ENCODE results near the gene EPN2.

The EPN2 gene

DNA sequence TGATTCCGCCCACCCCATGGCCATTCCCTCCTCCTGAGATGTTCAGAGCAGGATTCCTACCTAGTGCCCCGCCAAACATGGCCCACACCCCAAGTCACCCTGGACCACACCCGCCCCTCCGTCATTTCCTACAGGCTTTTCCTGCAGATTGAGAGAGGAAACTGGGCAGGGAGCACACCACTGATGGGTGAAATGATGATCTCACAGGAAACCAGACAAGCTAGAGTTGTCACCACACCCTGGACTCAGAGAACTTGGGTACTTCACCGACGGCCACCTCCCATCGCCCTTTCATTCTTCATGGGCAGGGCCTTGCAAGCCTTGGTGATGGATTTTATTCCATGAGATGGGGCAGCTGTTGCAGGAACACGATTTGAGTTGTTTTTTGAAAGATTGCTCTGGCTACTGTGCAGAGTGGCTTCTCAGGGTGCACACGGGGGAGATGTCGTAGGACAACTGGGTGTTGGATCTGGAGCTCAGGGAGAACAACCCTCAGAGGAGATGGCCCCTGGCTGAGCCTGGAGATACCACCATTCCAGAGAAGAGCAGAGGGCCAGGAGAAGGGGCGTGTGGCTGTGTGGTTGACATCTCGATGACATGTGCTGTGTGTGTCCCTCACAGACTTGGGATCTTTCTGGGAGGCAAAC is 132.8 kb downstream of the EPN2 start:
- no peak for DNase-seq

DNA sequence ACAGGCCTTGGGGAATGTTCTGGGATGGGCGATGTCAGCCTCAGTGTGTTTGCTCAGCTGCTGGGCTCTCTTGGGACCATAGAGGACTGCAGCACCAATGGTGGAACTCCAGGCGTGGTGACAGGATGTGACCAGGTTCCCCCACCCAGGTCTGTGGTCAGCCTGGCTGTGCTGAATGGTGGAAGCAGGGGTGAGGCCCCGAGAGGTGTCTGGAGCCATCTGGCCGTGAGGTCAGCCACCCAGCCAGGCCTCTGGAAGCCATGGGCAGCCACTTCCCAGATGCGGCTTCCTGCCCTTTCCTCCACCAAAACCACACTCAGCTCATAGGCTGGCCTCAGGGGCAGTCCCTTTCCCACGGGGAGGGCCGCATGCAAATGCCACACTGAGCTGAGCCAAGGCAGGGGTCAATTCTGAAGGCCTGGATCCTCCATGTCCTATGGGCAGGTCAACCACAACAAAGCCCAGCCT is 133.4 kb downstream of the EPN2 start:
- no peak for DNase-seq

DNA sequence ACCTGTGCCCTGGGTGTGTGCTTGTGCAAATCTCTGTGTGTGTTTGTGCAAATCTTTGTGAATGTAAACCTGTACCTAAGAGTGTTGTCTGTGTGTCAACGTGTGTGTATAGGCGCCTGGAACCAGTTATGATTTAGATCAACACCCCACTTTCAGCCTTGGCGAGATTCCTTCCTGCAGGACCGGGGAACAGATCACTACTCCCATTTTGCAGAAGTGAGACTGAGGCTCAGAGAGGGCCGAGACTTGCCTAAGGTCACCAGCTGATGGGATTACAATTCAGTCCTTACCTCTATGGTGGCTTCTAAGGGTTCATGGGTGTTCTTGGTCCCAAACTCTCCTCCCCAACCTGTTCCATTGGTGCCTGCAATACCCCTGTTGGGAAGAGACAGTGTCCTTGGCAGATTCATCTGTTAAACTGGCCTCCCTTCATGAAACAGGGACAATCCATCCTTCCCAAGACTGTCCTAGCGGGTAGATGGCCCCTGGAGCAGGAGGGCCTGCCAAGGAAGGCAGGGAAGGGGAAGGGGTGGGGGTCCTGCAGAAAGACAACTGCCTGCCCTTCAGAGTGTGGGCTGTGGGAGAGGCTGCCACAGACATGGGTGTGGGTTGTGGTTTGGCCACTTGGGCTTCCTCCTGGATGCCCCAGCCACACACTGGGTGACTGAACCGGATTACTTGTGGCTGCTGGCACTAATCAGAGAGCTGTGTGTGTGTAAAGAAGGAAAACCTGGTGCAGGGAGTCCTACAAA is 134.3 kb downstream of the EPN2 start:
- no peak for DNase-seq

DNA sequence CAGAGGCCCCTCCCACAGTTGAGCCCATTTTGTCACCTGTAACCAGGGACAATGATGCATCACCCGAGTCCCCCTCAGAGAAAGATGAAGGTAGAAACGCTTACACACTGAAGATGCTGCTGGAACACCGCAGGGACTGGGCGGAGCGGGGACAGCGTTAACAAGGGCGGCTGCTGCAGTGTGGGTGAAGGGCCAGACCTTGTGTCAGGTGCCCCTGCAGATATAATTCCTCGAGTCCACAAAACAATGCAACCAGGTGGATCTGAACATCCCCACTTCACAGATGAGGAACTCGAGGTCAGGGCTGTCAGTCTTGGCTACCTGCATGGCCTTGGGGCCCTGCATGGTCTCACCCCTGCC is 134.8 kb downstream of the EPN2 start:
- DNase-seq: no peak

DNA sequence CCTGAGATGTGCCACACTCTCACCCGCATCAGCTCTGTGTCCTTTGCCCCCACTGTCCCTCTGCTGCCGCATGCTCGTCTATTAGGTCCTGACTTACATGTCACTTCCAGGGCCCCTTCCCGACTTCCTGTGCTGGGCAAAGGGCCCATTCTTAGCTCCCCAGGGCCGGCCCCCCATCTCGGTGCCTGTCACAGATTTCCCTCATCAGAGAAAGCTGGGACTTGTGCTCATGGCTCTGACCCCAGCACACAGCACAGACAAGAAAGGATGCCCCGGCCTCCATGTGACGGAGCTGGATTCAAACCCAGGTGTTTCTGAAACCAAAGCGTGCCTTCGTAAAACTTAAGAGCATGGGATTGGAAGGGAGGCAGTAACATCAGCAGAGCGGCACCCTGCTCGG is 135.3 kb downstream of the EPN2 start:
- no peak for DNase-seq

DNA sequence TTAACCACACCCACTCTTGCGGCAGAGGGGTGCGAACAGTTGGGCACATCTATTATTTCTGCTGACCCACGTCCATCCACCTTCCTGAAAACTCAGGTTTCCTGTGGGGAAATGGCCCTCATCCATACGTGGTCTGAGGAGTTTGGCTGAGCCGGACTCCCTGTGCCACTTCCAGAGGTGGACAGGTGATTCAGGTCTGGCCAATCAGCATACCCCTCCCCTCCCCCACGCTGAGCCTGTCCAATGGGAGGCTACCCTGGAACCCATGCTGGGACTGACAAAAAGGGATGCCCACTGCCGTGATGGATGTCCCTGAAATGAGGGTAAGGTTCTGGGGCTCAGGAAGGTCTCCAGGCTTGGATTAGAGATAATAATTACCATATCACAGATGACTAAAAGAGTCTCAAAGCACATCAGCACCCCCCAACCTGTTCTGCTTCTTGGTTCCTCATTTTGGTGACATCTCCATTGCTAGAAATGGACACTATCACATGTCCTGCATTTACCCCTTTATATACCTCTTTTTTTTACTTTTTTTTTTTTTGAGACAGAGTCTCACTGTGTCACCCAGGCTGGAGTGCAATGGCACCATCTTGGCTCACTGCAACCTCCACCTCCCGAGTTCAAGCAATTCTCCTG is 135.8 kb downstream of the EPN2 start:
- peak in 1 of 2 experiments; percentile 1 for DNase-seq

DNA sequence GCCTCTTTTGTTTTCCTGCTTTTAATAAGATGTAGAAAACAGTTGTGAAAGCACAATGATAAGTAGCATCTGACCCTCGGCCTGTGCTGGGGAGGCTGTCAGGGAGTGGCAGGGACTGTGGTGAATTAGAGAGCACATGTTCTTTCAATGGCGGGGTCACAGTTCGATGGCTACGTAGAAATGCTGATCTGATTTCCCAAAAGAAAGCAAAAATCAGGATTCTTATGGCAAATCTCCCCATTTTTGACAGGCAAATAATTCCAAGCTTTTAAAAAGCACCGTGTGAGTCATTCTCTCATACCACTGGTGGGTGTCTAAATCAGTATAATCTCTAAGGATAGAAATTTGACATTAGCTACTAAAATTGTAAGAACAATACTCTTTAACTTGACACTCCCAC is 137.0 kb downstream of the EPN2 start:
- no peak for DNase-seq

DNA sequence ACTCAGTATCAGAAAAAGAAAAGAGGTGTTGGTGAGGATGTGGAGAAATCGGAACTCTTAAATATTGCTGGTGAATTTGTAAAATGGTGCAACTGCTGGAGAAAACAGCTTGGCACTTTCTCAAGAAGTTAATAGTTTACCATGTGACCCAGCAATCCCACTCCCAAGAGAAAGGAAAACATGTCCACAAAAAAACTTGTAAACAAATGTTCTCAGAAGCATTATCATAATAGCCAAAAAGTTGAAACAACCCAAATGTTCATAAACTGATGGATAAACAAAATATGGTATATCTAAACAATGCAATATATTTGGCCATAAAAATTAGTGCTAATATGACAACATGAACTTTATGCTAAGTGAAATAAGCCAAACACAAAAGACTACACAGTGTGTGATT is 138.6 kb downstream of the EPN2 start:
- DNase-seq: no peak

DNA sequence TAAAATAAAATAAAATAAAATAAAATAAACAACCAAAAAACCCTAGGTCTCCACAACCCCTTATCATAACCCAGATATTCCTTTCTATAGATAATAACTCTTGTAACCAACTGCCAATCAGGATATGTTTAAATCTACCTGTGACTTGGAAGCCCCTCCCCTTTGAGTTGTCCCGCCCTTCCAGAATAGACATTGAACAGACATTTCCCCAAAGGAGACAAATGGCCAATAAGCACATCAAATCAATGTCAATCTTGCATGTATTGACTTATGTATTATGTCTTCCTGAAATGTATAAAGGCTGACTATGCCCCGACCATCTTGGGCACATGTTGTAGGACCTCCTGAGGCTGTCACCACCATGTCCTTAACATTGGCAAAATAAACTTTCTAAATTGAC is 139.6 kb downstream of the EPN2 start:
- DNase-seq: no peak

DNA sequence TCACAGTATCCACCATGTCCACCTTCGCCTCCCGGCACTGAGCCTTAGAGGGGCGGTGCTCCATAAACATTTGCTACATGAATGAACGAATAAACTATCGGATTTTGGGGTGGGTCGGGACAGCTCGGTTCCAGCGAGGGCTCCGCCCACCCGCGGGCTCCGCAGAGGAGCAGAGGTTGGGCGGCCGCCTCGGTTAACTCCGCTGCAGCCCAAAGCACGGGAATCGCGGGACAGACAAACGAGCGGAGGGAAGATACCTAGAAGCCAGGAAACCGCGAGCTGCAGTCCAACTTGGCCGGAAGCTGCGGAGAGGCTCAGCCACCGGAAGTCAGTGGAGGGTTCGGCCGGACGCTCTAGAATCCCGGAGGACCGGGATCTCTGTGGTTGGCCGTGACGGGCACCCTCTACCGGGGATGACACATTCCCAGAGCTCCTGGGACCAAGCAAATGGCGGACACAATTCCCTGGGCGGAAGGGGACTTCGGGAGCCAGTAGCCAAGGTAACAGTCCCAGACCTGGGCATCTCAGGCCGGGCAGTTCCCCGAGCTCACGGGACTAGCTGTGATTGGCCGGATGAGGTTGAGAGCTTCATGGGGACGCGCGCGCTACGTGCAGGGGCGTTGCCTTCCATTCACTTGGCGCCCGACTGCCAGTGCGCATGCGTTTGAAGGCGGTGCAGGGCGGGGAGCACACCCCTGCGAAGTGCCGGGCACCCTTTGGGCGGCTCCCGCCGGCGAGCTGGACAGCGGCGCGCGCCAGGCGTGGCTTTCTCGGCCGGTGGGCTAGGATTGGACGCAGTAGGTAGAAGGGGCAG is 140.6 kb downstream of the EPN2 start:
- peak; percentile 77 to 86 for DNase-seq

DNA sequence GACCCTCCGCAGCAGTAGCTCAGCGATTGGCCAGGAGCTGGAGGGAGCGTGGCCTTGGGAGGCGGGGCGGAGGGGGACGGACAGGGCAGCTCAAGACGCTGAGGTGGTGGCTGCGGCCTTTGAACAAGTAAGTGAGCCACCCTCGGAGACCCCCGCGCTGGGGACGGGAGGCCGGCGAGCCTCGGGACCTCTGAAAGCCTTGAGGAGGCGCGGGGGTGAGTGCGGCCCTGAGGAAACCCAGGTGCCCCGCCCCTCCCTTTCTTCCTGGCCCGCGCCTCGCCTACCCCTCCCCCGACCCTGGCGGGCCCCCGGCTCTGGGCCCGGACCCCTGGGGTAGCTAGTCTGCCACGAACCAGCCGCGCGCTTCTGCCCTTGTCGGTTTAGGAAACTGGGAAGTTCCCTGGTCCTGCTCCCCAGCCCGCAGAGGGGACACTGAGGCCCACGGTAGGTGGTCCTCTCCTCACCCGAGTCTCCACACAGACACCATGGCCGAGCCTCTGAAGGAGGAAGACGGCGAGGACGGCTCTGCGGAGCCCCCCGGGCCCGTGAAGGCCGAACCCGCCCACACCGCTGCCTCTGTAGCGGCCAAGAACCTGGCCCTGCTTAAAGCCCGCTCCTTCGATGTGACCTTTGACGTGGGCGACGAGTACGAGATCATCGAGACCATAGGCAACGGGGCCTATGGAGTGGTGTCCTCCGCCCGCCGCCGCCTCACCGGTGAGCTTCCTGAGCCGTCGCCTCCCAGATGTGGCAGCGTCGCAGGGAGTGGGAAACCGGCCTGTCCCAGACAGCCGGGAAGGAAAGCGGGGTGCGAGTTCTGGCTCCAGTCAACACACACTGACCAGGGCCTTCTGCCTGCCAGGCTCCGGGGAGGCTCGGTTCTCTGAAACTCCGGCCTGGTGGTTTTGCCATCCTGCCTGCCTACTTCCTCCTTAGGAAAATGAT is 141.5 kb downstream of the EPN2 start, which contains the start of gene MAPK7:
MAPK7 (plus strand) TSS at position 83 of the 945 bp plus-strand sequence; CDS start at position 486, 403 bp downstream.
- no peak for DNase-seq

DNA sequence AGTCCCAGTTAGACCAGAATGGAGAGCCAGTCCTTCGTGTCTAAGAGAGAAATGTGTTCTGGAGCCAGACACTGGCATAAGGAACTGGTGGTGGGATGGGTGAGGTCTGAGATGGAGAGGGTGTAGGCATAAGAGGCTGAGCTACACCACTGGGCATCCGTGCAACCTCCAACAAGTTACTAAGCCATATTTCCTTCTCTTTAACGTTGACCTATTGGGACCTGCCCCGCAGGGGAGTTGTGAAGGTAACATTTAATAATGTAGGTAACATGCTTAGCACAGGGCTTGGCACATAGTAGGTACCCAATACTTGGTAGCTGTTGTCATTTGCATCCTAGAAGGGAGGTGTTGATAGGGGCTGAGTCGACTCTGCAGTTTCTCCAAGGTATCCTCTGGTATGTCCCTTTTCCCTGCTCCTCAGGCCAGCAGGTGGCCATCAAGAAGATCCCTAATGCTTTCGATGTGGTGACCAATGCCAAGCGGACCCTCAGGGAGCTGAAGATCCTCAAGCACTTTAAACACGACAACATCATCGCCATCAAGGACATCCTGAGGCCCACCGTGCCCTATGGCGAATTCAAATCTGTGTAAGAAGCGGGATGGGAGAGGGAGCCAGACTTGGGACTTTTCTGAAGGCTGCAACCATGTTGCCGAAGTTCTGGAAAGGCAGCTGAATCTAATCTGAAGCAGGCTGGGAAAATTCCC is 142.3 kb downstream of the EPN2 start:
- DNase-seq: no peak

DNA sequence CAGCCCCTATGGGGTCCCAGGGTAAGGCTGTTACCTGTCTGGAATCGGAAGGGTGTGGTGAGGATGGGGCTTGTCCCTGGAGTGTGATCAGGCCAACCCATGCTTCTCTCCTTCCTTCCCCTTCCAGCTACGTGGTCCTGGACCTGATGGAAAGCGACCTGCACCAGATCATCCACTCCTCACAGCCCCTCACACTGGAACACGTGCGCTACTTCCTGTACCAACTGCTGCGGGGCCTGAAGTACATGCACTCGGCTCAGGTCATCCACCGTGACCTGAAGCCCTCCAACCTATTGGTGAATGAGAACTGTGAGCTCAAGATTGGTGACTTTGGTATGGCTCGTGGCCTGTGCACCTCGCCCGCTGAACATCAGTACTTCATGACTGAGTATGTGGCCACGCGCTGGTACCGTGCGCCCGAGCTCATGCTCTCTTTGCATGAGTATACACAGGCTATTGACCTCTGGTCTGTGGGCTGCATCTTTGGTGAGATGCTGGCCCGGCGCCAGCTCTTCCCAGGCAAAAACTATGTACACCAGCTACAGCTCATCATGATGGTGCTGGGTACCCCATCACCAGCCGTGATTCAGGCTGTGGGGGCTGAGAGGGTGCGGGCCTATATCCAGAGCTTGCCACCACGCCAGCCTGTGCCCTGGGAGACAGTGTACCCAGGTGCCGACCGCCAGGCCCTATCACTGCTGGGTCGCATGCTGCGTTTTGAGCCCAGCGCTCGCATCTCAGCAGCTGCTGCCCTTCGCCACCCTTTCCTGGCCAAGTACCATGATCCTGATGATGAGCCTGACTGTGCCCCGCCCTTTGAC is 143.5 kb downstream of the EPN2 start:
- DNase-seq: no peak

DNA sequence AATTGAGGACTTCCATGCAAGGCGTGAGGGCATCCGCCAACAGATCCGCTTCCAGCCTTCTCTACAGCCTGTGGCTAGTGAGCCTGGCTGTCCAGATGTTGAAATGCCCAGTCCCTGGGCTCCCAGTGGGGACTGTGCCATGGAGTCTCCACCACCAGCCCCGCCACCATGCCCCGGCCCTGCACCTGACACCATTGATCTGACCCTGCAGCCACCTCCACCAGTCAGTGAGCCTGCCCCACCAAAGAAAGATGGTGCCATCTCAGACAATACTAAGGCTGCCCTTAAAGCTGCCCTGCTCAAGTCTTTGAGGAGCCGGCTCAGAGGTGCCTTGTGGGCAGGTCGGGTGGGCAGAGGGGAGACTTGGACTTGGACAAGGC is 144.2 kb downstream of the EPN2 start:
- no peak for DNase-seq

DNA sequence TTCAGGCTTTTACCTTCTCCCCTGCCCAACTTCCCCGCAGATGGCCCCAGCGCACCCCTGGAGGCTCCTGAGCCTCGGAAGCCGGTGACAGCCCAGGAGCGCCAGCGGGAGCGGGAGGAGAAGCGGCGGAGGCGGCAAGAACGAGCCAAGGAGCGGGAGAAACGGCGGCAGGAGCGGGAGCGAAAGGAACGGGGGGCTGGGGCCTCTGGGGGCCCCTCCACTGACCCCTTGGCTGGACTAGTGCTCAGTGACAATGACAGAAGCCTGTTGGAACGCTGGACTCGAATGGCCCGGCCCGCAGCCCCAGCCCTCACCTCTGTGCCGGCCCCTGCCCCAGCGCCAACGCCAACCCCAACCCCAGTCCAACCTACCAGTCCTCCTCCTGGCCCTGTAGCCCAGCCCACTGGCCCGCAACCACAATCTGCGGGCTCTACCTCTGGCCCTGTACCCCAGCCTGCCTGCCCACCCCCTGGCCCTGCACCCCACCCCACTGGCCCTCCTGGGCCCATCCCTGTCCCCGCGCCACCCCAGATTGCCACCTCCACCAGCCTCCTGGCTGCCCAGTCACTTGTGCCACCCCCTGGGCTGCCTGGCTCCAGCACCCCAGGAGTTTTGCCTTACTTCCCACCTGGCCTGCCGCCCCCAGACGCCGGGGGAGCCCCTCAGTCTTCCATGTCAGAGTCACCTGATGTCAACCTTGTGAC is 144.7 kb downstream of the EPN2 start:
- no peak for DNase-seq

DNA sequence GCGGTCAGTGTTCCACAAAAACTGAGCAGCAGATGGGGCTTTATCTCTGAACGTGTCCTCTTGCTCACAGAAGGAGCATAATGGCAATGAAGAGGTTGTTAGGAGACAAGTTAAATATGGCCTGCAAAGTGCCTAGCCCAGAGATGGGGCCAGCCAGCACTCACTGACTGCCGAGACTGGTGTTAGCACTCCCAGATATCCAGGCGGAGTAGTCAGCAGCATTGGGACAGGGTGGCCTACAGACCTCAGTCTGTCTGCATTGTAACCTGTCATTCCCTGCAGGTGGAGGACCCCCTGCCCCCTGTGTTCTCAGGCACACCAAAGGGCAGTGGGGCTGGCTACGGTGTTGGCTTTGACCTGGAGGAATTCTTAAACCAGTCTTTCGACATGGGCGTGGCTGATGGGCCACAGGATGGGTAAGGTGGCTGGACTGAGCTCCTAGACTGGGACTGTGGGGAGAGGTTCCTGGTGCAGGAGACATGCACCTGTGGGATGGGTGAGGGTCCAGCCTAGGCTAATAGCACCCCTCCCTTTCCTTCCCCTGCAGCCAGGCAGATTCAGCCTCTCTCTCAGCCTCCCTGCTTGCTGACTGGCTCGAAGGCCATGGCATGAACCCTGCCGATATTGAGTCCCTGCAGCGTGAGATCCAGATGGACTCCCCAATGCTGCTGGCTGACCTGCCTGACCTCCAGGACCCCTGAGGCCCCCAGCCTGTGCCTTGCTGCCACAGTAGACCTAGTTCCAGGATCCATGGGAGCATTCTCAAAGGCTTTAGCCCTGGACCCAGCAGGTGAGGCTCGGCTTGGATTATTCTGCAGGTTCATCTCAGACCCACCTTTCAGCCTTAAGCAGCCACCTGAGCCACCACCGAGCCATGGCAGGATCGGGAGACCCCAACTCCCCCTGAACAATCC is 145.6 kb downstream of the EPN2 start:
- no peak for DNase-seq

DNA sequence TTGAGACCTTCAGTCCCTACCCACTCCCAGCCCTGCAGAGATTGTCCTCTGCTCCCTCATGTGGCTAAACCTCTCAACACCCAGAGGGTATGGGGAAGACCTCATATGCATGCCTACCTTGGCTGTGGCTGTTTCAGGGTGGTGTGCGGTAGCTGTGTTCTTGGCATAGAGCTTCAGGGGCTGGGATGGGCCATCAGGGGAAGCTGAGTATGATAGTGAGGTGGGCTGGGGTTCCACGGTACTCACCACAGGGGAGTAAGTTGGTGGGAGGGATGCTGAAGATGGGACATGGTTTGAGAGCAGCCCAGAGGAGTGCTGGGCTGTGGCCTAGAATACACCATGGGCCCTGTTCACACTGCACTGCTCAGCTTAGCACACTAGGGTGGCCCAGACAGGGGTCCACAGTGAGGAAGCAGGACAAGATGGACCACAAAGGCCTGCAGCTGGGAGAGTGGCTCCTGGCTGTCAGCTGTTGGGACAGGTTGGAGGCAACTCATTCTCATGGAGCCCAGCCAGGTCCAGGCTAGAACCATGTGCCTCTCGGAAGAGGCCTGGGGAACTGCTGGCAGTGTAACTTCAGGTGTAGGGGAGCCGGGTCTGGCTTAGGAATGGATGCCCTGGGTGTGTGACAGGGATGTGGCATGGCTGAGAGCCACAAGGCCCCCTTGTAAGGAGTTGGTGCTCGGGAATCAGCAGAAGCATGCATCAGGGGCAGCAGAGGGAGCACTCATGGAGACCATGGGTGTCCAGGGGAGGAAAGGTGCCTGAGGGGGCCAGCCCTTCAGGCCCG is 146.7 kb downstream of the EPN2 start:
- no peak for DNase-seq

Data from Kasumi-1 (cell line).